Measurements from ENCODE around the gene HEY2.

The HEY2 gene

DNA sequence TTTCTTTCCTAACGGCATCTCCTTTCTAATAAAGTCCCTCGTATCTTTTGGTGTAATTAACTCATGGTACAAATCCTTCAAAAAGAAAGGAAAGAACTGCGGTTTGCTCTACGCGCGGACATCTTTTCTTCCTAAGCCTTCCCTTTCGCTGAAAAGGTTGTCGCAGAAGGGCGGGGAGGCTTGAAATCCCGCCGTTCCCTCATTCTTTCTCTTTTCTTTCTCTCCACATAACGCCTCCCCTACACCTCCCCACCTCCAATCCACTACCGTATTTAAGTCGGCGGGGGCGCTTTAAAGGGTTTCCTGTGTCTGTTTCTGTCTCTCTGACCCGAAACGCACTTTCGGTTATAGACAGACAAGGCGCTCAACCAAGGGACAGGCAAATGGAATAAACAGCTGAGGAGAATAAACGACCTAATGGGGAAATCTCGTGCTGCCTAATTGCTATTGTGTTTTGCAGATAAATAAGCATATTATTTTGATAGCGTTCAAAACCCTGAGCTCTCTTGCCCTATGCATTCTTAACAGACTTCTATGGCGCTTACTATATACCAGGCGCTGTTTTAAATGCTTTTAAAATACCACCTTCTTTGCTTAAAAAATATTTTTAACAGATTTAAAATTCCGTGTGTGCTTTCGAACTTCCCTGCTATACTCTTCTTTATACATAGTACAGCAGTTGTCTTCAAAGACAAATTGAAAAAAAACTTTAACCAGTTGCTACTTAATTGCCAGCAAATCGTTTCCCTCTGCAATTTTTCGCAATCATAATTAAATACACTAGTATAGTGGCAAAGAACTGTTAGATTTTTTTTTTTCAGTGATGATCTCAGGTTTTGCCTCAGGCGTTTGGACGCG is 2.5 kb upstream of the HEY2 start:
- no peak overlapping the region for H3K27ac ChIP-seq
- DNase-seq: peak; percentile 78
- in situ Hi-C loops (cut with HindIII; ENCODE audit: low pct_ligation_motif_present, low sequenced_read_pairs): no loop called here

DNA sequence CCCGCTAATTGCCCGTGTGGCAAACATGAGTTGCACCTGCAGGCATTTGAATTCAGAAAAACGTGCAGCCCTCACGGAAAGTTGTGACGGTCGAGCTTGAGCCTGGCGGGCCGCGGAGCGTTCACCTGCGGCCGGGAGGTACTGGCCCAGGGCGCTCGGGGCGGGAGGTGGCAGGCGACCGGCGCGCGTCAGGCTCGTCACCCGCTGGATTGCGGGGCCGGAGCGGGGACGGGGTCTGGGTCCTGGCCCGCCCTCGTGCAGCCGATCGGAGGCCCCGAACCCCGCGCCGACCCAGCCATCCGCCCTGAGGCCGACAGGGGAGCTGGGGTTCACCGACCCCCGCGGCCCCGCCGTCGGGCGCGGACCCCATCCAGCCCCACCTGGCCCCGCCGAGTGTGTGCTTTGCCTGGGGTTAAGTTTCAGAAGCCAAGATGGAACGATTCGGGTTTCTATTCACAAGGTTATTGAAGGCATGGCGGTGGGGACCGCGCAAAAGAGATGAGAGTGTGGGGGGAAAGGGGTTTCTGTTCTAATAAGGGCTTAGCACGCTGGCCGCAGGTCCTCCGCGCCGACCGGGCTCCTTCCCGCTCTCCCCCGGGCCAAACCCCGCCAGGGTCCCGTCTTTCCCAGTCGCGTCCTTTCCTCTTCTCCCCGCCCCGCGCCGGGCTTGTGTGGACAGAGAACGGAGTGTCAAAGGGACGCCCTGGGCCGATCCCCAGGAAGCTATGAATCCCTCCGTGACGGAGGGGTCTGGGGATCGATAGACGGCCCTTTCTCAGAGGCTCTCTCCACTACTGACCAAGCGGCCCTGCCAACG is 1.6 kb upstream of the HEY2 start:
- Histone ChIP-seq H3K27me3 (replicated peaks) (no peaks in the 10 kb centered on the region), H3K36me3 (replicated peaks) (no peaks in the 10 kb centered on the region), H3K4me3 (ENCODE audit: low read depth, low read length) (peak overlapping the region; percentile 60), H3K27ac (no peak overlapping the region)
- in situ Hi-C loops (cut with HindIII; ENCODE audit: low pct_ligation_motif_present, low sequenced_read_pairs): no loop called here
- TF ChIP-seq, protein P1, sequence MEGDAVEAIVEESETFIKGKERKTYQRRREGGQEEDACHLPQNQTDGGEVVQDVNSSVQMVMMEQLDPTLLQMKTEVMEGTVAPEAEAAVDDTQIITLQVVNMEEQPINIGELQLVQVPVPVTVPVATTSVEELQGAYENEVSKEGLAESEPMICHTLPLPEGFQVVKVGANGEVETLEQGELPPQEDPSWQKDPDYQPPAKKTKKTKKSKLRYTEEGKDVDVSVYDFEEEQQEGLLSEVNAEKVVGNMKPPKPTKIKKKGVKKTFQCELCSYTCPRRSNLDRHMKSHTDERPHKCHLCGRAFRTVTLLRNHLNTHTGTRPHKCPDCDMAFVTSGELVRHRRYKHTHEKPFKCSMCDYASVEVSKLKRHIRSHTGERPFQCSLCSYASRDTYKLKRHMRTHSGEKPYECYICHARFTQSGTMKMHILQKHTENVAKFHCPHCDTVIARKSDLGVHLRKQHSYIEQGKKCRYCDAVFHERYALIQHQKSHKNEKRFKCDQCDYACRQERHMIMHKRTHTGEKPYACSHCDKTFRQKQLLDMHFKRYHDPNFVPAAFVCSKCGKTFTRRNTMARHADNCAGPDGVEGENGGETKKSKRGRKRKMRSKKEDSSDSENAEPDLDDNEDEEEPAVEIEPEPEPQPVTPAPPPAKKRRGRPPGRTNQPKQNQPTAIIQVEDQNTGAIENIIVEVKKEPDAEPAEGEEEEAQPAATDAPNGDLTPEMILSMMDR (IDR thresholded peaks at IDR 0.05; ENCODE audit: low read depth, low read length, missing control alignments): no peak
- DNase-seq: no peak

More for the DNA sequence above, 2.5 kb upstream of the HEY2 start:
- TF ChIP-seq, protein P1 (IDR thresholded peaks at IDR 0.05; ENCODE audit: low read depth, low read length, missing control alignments): peak; percentile 29
- no peaks in the 10 kb centered on the region for H3K36me3 ChIP-seq (replicated peaks)
- peak overlapping the region; percentile 60 for H3K4me3 ChIP-seq (ENCODE audit: low read depth, low read length)
- H3K27me3 ChIP-seq (replicated peaks): no peaks in the 10 kb centered on the region

DNA sequence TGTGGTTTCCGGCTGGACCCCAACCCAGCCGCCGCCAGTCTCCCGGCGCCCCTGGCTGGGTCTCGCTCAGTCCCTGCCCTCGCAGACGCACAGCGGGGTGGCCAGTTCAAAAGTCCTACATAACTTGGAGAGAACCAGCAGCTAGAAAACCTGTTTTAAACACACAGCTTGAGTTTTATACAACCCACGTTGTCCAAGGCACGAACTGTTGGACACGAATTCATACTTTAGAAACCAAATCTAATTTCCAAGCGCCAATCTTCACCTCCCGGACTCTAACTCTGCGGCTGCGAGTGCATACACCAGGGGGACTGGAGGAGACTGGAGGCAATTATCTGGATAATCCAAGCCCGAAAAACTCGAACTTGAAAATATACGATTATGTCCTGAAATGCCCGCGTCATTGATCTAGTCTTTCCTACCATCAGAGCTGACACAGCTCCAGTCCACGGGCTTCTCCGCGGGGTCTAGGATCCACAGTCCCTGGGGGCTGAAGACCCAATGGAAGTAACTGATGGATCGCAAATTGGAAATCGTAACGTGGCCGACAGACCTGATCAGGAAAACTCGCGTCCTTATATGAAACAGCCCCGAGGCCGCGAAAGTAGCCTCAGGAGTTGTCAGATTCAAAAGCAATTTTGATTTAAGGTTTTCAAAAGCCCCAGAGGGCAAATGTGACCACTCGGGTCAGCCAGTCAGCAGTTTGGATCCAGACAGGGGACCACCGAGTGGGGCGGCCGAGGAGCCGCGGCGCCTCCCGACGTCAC is 843 bp upstream of the HEY2 start:
- H3K27me3 ChIP-seq (replicated peaks): no peaks in the 10 kb centered on the region
- peak overlapping the region; percentile 60 for H3K4me3 ChIP-seq (ENCODE audit: low read depth, low read length)
- H3K27ac ChIP-seq: peak overlapping the region; percentile 58
- in situ Hi-C loops (cut with HindIII; ENCODE audit: low pct_ligation_motif_present, low sequenced_read_pairs): no loop called here
- DNase-seq: peak; percentile 30
- no peaks in the 10 kb centered on the region for H3K36me3 ChIP-seq (replicated peaks)
- TF ChIP-seq, protein P1 (IDR thresholded peaks at IDR 0.05; ENCODE audit: low read depth, low read length, missing control alignments): peak; percentile 42

DNA sequence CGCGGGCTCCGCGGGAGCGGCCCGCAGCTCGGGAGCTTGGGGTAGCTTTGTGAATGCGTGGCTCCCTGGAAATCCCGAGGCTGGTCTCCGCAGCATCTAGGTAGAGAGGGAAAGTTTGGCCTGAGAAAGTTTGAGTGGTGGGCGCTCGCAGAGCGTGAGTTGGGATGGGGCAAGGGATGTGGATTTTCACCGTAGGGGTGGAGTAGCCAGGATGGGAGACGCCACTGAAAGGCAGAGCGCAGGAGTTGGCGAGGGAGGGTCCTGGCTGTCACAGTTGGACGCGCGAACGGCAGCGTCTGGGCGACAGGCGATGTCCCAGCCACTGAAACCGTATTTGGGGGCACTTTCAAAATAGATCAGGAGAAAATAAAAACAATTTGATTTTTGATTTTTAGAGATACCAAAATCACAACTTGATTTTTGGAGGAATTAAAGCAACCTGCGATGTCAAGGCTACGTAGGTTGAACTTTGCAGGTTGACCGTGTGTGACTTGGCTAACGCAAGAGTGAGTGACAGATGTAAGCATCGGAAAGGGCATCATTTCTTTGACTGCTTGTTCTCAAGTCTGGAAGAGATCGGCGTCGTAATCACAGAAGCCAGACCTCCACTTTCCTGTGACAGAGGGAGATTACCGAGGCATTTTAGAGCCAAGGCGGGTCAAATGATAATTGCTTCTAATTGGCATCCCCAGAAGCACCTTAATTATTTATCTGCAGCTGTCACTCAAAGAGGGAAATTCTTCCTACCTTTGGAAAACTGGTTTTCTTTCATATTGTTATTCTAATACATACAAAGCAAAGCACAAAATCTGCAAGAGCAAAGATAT is 646 bp downstream of the HEY2 start:
- in situ Hi-C loops (cut with HindIII; ENCODE audit: low pct_ligation_motif_present, low sequenced_read_pairs): loop anchor here (5.0 kb wide), 1 partner anchor 438 kb away; no protein-coding TSS in a partner anchor
- H3K27me3 ChIP-seq (replicated peaks): no peaks in the 10 kb centered on the region
- peak overlapping the region; percentile 34 for H3K27ac ChIP-seq
- DNase-seq: no peak
- peak overlapping the region; percentile 62 for H3K4me3 ChIP-seq (ENCODE audit: low read depth, low read length)
- no peaks in the 10 kb centered on the region for H3K36me3 ChIP-seq (replicated peaks)
- TF ChIP-seq, protein P1 (IDR thresholded peaks at IDR 0.05; ENCODE audit: low read depth, low read length, missing control alignments): no peak
